HCT116 (cell line): ENCODE data around the gene DDX3X. TPM values are rescaled to one million over a fixed set of nuclear protein-coding genes. Genes with fewer than 3 reads are reported as not detected.
"Not testable (repeated sequence)": the region's sequence is repeated elsewhere in the genome, so short reads cannot be mapped to it uniquely, and the experiment has no call there.

Source experiments
- ATAC-seq: fragments of 200-7000 bp; cut with Tn5 transposase; 2 replicates; pipeline ENCODE4 v1.9.1; 2020; ENCODE audit warnings: mild to moderate bottlenecking, moderate library complexity
- BruUV-seq: library from RNA; stranded (reverse); fragments of 400-500 nt; replicated peaks from 2 replicates; lab custom pipeline; 2021; lab: Mats Ljungman, UMichigan
- CTCF ChIA-PET: fragments of 300-600 bp; sonication (Branson Sonifier 250); formaldehyde crosslinking; loops from one replicate; lab custom pipeline; 2021; ENCODE audit warnings: antibody characterized with exemption; lab: Charles Lee
- POLR2A ChIA-PET: fragments of 300-600, 350-600 bp; sonication (Branson Sonifier 250); formaldehyde crosslinking; loops from one replicate; lab custom pipeline; 2021; ENCODE audit warnings: antibody characterized with exemption; lab: Charles Lee
- RAD21 ChIA-PET, 2 experiments: fragments of 300-600 bp; sonication (Branson Sonifier 250); formaldehyde crosslinking; loops; one replicate each; lab custom pipeline; 2023; ENCODE audit warnings: low total read pairs in 2 of 2; ENCODE audit not compliant: uncharacterized antibody in 2 of 2, unreplicated experiment in 2 of 2, low non-redundant PET in 1 of 2; lab: Charles Lee
- DNase-seq: peaks from one replicate; pipeline ENCODE4 v3.0.0-alpha.2; 2010; ENCODE audit warnings: low read depth, low spot score
- H2AFZ ChIP-seq: fragments of 200-600 bp; shearing (Covaris generic), sonication (generic); 2 replicates; pipeline ENCODE4 v1.6.1; 2017; ENCODE audit warnings: low read depth, mixed run types, mixed read lengths, antibody characterized with exemption, low read length; ENCODE audit not compliant: poor library complexity, severe bottlenecking
- H3K27ac ChIP-seq: 2 replicates; pipeline ENCODE4 v1.5.1; 2012; ENCODE audit warnings: low read depth, low read length
- H3K27me3 ChIP-seq: fragments of 200-600 bp; sonication (generic); 2 replicates; pipeline ENCODE4 v1.6.1; 2016; ENCODE audit warnings: mixed run types, low read length, mixed read lengths; ENCODE audit not compliant: insufficient read depth
- H3K36me3 ChIP-seq, 2 experiments: fragments of 200-500 bp in 1 of 2; fragments of 200-600 bp in 1 of 2; sonication (Bioruptor generic) in 1 of 2; sonication (generic) in 1 of 2; 2 replicates each; pipeline versions ENCODE4 v1.5.1 to v1.6.1; 2014 to 2016; ENCODE audit warnings: low read length in 2 of 2, inconsistent platforms in 1 of 2, mixed read lengths in 1 of 2, mixed run types in 1 of 2; ENCODE audit not compliant: insufficient read depth in 2 of 2, control insufficient read depth in 1 of 2
- H3K4me1 ChIP-seq, 2 experiments: fragments of 200-600 bp in 1 of 2; sonication (generic) in 1 of 2; 2 replicates each; pipeline versions ENCODE4 v1.5.1 to v1.6.1; 2012 to 2017; ENCODE audit warnings: low read length in 2 of 2, inconsistent platforms in 1 of 2, mild to moderate bottlenecking in 1 of 2, mixed read lengths in 1 of 2, mixed run types in 1 of 2, moderate library complexity in 1 of 2; ENCODE audit not compliant: insufficient read depth in 2 of 2, control insufficient read depth in 1 of 2
- H3K4me2 ChIP-seq: fragments of 200-600 bp; sonication (generic); 2 replicates; pipeline ENCODE4 v1.6.1; 2017; ENCODE audit warnings: mixed run types, low read length, mixed read lengths
- H3K4me3 ChIP-seq, 2 experiments: fragments of 200-600 bp in 1 of 2; sonication (generic) in 1 of 2; replicated peaks in 1 of 2; 2 replicates each; pipeline ENCODE4 v1.5.1; 2011 to 2016; ENCODE audit warnings: low read length in 2 of 2, control low read depth in 1 of 2, low read depth in 1 of 2, mild to moderate bottlenecking in 1 of 2, mixed read lengths in 1 of 2, mixed run types in 1 of 2
- H3K79me2 ChIP-seq: fragments of 200-600 bp; sonication (generic); 2 replicates; pipeline ENCODE4 v1.6.1; 2017; ENCODE audit warnings: mild to moderate bottlenecking, mixed run types, low read length, moderate library complexity, mixed read lengths; ENCODE audit not compliant: insufficient read depth
- H3K9ac ChIP-seq: fragments of 200-600 bp; sonication (generic); 2 replicates; pipeline ENCODE4 v1.6.1; 2016; ENCODE audit warnings: low read length, mixed read lengths
- H3K9me2 ChIP-seq: fragments of 200-600 bp; sonication (generic), shearing (Covaris generic); 2 replicates; pipeline ENCODE4 v1.6.1; 2017; ENCODE audit warnings: mixed run types, mild to moderate bottlenecking, moderate library complexity; ENCODE audit not compliant: insufficient read depth
- H3K9me3 ChIP-seq, 2 experiments: fragments of 200-500 bp in 1 of 2; fragments of 200-600 bp in 1 of 2; sonication (Bioruptor generic) in 1 of 2; sonication (generic) in 1 of 2; 2 replicates each; pipeline ENCODE4 v1.6.1; 2014 to 2017; ENCODE audit warnings: low read length in 2 of 2, mixed read lengths in 2 of 2, inconsistent platforms in 1 of 2, low read depth in 1 of 2, mild to moderate bottlenecking in 1 of 2, mixed run types in 1 of 2, moderate library complexity in 1 of 2; ENCODE audit not compliant: control insufficient read depth in 1 of 2, insufficient read depth in 1 of 2
- H4K20me1 ChIP-seq: fragments of 200-600 bp; sonication (generic), shearing (Covaris generic); 2 replicates; pipeline ENCODE4 v1.6.1; 2017; ENCODE audit warnings: mixed run types, mild to moderate bottlenecking, moderate library complexity; ENCODE audit not compliant: insufficient read depth
- EGR1 ChIP-seq: IDR thresholded peaks from 2 replicates; pipeline ENCODE4 v1.6.1; 2012; ENCODE audit warnings: low read depth
- EZH2 ChIP-seq: fragments of 200-600 bp; sonication (generic); IDR thresholded peaks from 2 replicates; pipeline ENCODE4 v1.6.1; 2017; ENCODE audit warnings: antibody characterized with exemption, mixed run types
- EZH2phosphoT487 ChIP-seq: fragments of 200-600 bp; IDR thresholded peaks from 2 replicates; pipeline ENCODE4 v1.6.1; 2018; ENCODE audit warnings: antibody characterized with exemption, borderline replicate concordance
- FOSL1 ChIP-seq: IDR thresholded peaks from 2 replicates; pipeline ENCODE4 v1.6.1; 2012; ENCODE audit warnings: low read depth
- intact Hi-C: fragments of 100-400 bp; cut with micrococcal nuclease; formaldehyde crosslinking; loops from 2 replicates; pipeline ENCODE4 v1.10.0; 2022
- total RNA-seq: library from RNA; stranded (reverse); gene quantifications from one replicate; pipeline ENCODE4 v1.2.1, GENCODE V29; 2021; ENCODE audit not compliant: unreplicated experiment
- TF ChIP-seq, protein P1 (sequence below): IDR thresholded peaks from 2 replicates; pipeline ENCODE4 v1.6.1; 2012
- TF ChIP-seq, protein P2 (sequence below), 3 experiments: fragments of 200-600 bp in 1 of 3; sonication (generic) in 1 of 3; IDR thresholded peaks in 2 of 3; conservative IDR thresholded peaks in 1 of 3; 2 replicates each; pipeline ENCODE4 v1.5.1; 2012 to 2017; ENCODE audit warnings: low read depth in 2 of 3, low read length in 2 of 3, antibody characterized with exemption in 1 of 3, borderline replicate concordance in 1 of 3, control low read depth in 1 of 3, mild to moderate bottlenecking in 1 of 3, mixed read lengths in 1 of 3, mixed run types in 1 of 3, moderate library complexity in 1 of 3; ENCODE audit not compliant: insufficient read depth in 1 of 3

DDX3X gene
- total RNA-seq, 1 experiment from 2014 or later = 253 TPM

DNA sequence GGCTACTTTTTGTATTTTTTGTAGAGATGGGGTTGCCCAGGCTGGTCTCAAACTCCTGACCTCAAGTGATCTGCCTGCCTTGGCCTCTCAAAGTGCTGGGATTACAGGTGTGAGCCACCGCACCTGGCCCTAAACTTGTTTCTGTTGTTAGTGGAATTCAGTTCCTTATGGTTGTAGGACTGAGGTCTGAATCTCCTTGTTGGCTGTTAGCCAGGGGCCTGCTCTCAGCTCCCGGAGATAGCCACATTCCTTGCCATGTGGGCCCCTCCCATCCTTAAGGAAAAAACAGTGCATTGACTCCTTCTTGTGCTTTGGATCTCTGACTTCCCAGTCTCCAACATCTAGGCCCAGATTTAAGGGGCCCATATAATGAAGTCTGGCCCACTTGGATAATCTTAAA is 63.8 kb downstream of the DDX3X start (continued):
- TF ChIP-seq EZH2 (no peak), FOSL1 (no peak), EGR1 (no peak), EZH2phosphoT487 (no peak)
- TF ChIP-seq, protein P1, sequence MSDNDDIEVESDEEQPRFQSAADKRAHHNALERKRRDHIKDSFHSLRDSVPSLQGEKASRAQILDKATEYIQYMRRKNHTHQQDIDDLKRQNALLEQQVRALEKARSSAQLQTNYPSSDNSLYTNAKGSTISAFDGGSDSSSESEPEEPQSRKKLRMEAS = no peak
- TF ChIP-seq, protein P2, sequence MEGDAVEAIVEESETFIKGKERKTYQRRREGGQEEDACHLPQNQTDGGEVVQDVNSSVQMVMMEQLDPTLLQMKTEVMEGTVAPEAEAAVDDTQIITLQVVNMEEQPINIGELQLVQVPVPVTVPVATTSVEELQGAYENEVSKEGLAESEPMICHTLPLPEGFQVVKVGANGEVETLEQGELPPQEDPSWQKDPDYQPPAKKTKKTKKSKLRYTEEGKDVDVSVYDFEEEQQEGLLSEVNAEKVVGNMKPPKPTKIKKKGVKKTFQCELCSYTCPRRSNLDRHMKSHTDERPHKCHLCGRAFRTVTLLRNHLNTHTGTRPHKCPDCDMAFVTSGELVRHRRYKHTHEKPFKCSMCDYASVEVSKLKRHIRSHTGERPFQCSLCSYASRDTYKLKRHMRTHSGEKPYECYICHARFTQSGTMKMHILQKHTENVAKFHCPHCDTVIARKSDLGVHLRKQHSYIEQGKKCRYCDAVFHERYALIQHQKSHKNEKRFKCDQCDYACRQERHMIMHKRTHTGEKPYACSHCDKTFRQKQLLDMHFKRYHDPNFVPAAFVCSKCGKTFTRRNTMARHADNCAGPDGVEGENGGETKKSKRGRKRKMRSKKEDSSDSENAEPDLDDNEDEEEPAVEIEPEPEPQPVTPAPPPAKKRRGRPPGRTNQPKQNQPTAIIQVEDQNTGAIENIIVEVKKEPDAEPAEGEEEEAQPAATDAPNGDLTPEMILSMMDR (IDR thresholded peaks at IDR 0.05 in 2 of 3, conservative IDR thresholded peaks at IDR 0.05 in 1 of 3; ENCODE audit: borderline replicate concordance in 1 of 3, insufficient read depth in 1 of 3, low read depth in 2 of 3, low read length in 2 of 3) = no peak
- TF ChIP-seq, all 23 proteins: peak for 0

DNA sequence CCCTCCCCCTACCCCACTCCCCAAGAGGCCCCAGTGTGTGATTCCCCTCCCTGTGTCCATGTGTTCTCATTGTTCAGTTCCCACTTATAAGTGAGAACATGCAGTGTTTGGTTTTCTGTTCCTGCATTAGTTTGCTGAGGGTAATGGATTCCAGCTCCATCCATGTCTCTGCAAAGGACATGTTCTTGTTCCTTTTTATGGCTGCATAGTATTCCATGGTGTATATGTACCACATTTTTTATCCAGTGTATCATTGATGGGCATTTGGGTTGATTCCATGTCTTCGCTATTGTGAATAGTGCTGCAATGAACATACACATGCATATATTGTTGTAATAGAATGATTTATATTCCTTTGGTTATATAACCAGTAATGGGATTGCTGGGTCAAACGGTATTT is 68.6 kb downstream of the DDX3X start:
- H4K20me1 ChIP-seq, intact Hi-C loops, H3K36me3 ChIP-seq, H3K9ac ChIP-seq, CTCF ChIA-PET, H3K9me3 ChIP-seq, POLR2A ChIA-PET, H2AFZ ChIP-seq, H3K4me1 ChIP-seq, BruUV-seq, H3K79me2 ChIP-seq, DNase-seq, H3K4me3 ChIP-seq, H3K9me2 ChIP-seq, RAD21 ChIA-PET, ATAC-seq, H3K27ac ChIP-seq, H3K27me3 ChIP-seq, H3K4me2 ChIP-seq: not testable (repeated sequence)
